C4-2B (cell line): Measurements from ENCODE around the gene AKAIN1.

ENCODE experiments used
- CTCF ChIP-seq: fragments of 450-650 bp; conservative IDR thresholded peaks from 2 replicates; pipeline ENCODE4 v1.5.1; 2017; ENCODE audit warnings: mild to moderate bottlenecking
- ZFX ChIP-seq: fragments of 450-650 bp; IDR thresholded peaks from 2 replicates; pipeline ENCODE4 v1.6.1; 2017

- TF ChIP-seq CTCF (no peak), ZFX (no peak)
These were observed 86.8 kb downstream of the AKAIN1 start for GRCh38 chr18:5110266-5110665.
